ENCODE data around the gene AKAP12. TPM values are rescaled to one million over a fixed set of nuclear protein-coding genes. Genes with fewer than 3 reads are reported as not detected.

AKAP12 gene
- total and polyA plus RNA-seq, 2 experiments from 2014 or later, result 90.1 to 137 TPM

- H3K79me2 ChIP-seq (replicated peaks; ENCODE audit: insufficient read depth), result no peaks in the 10 kb centered on the region
- no peak overlapping the region for H3K4me3 ChIP-seq
- H2AFZ ChIP-seq, result 0 out of 2 replicates have a peak overlapping the region, but pooled peaks have one; percentile 43
- Mint-ChIP-seq H3K9me3 (peaks cover 9% of the 10 kb centered on the region; the same call in 1 of the 3 replicates), H3K27ac (no peak overlapping the region), H3K4me1 (no peaks in the 10 kb centered on the region; the same call in 2 of the 3 replicates), H3K4me3 (no peak overlapping the region), H3K27me3 (ENCODE audit: insufficient read depth, low read depth, poor library complexity) (peaks cover 7% of the 10 kb centered on the region), H3K36me3 (ENCODE audit: low read depth) (no peaks in the 10 kb centered on the region; the same call in 2 of the 3 replicates)
- no peaks in the 10 kb centered on the region for H3F3A ChIP-seq (replicated peaks; ENCODE audit: low read depth)
- no peak for DNase-seq (ENCODE audit: low spot score)
- H3K27ac ChIP-seq (ENCODE audit: low read depth), result no peak overlapping the region
- no peaks in the 10 kb centered on the region for H3K27me3 ChIP-seq (ENCODE audit: insufficient read depth)
- H4K20me1 ChIP-seq (replicated peaks; ENCODE audit: insufficient read depth), result no peaks in the 10 kb centered on the region
- TF ChIP-seq ZNF331 (CRISPR knock-in tag; IDR thresholded peaks at IDR 0.05; ENCODE audit: low read depth) (no peak), CREB1 (CRISPR knock-in tag; IDR thresholded peaks at IDR 0.05; ENCODE audit: low read depth) (no peak)
- no peak overlapping the region for H3K4me2 ChIP-seq
- ATAC-seq, result no peak
- H3K4me1 ChIP-seq (ENCODE audit: insufficient read depth), result no peaks in the 10 kb centered on the region
- no peaks in the 10 kb centered on the region; the same call in 1 of the 2 replicates for H3K36me3 ChIP-seq (ENCODE audit: insufficient read depth)
- H3K9me2 ChIP-seq (ENCODE audit: insufficient read depth), result no peaks in the 10 kb centered on the region
Observed at GRCh38 chr6:151205721-151206600, 33.8 kb upstream of the AKAP12 start.

- Mint-ChIP-seq H3K36me3 (ENCODE audit: low read depth) (peaks cover 6% of the 10 kb centered on the region; the same call in 1 of the 3 replicates), H3K4me3 (no peak overlapping the region), H3K9me3 (peaks cover 18% of the 10 kb centered on the region), H3K27ac (no peak overlapping the region), H3K27me3 (ENCODE audit: insufficient read depth, low read depth, poor library complexity) (peaks cover 10% of the 10 kb centered on the region), H3K4me1 (no peaks in the 10 kb centered on the region; the same call in 2 of the 3 replicates)
- no peaks in the 10 kb centered on the region for H3K4me1 ChIP-seq (ENCODE audit: insufficient read depth)
- no peak for DNase-seq (ENCODE audit: low spot score)
- no peaks in the 10 kb centered on the region; the same call in 1 of the 2 replicates for H3K36me3 ChIP-seq (ENCODE audit: insufficient read depth)
- no peak for ATAC-seq
- H3K79me2 ChIP-seq (replicated peaks; ENCODE audit: insufficient read depth), result no peaks in the 10 kb centered on the region
- H3F3A ChIP-seq (replicated peaks; ENCODE audit: low read depth), result no peaks in the 10 kb centered on the region
- H4K20me1 ChIP-seq (replicated peaks; ENCODE audit: insufficient read depth), result no peaks in the 10 kb centered on the region
- H3K4me3 ChIP-seq, result no peak overlapping the region
- no peaks in the 10 kb centered on the region for H3K27me3 ChIP-seq (ENCODE audit: insufficient read depth)
- H3K4me2 ChIP-seq, result no peak overlapping the region
- H2AFZ ChIP-seq, result no peak overlapping the region
- H3K27ac ChIP-seq (ENCODE audit: low read depth), result no peak overlapping the region
- no peaks in the 10 kb centered on the region for H3K9me2 ChIP-seq (ENCODE audit: insufficient read depth)
- no peak for TF ChIP-seq JUNB (IDR thresholded peaks at IDR 0.05; ENCODE audit: unreplicated experiment)
- no peak for TF ChIP-seq CREB1 (CRISPR knock-in tag; IDR thresholded peaks at IDR 0.05; ENCODE audit: low read depth)
- TF ChIP-seq REST (IDR thresholded peaks at IDR 0.05; ENCODE audit: unreplicated experiment), result no peak
- no peak for TF ChIP-seq ZNF114 (CRISPR knock-in tag; IDR thresholded peaks at IDR 0.05)
- no peak for TF ChIP-seq EZH2 (IDR thresholded peaks at IDR 0.05; ENCODE audit: low read depth, unreplicated experiment)
- TF ChIP-seq POLR2AphosphoS5 (IDR thresholded peaks at IDR 0.05; ENCODE audit: low read depth), result no peak
- TF ChIP-seq ETS1 (IDR thresholded peaks at IDR 0.05), result no peak
- TF ChIP-seq ZNF462 (CRISPR knock-in tag; IDR thresholded peaks at IDR 0.05), result no peak
- TF ChIP-seq EZH2phosphoT487 (IDR thresholded peaks at IDR 0.05; ENCODE audit: unreplicated experiment), result no peak
Observed at GRCh38 chr6:151207674-151208073, 32.1 kb upstream of the AKAP12 start.

All from GM23338 (cell line).